ENCODE results near the gene C11orf86.
"Not testable (repeated sequence)": the region's sequence is repeated elsewhere in the genome, so short reads cannot be mapped to it uniquely, and the experiment has no call there.

The C11orf86 gene

DNA sequence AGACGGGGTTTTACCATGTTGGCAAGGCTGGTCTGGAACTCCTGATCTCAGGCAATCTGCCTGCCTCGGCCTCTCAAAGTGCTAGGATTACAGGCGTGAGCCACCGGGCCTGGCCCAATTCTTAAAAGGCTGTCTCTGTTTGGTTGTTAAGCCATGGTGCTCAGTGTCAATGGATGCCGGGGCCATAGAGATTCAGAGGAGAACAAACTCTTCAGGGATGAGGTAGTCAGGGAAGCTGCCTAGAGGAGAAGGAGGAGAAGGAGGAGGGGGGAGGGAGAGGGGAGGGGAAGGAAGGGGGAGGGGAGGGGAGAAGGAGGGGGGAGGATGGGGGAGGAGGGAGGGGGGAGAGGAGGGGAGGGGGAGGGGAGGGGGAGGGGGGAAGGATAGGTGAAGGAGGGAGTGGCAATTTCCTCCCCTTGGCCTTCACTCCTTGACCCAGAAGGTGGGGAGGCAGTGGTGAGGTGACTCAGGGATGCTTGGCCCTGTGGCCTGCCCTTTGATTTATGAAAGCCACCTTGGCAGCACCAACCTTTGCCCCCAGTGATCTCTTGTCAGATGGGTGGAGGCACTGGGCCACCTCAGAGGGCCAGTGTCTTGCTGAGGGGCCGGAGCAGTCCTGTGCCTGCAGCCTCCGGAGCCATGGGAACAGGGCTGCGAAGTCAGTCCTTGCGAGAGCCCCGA, at the start of gene C11orf86:
Gene C11orf86, plus strand, starts transcription at position 581 of the 681 bp plus-strand sequence. Its CDS starts 59 bp downstream, at position 640.
- DNase-seq = no peak

- DNase-seq = no peak
These were observed 45.4 kb upstream of the C11orf86 start for GRCh38 chr11:66929753-66930152.

DNA sequence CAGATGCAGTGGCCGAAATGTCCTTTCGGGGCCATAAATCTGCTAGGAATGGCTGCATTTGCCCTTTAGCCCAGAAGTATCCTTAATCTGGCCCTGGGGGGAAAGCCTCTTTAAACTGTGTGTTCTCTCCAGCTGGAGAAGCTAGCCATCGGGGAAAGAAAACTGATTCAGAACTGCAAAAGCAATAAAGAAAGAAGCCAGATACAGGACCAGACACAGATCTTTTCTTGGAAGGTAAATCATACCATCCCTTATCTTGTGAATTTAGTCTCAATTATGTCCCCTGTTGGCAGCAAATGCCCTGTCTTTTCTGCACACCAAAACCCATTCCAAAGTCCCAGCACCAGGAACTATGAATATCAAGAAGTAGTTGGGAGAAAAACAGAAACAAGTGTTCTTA, 42.6 kb upstream of the C11orf86 start:
- no peak for DNase-seq

DNA sequence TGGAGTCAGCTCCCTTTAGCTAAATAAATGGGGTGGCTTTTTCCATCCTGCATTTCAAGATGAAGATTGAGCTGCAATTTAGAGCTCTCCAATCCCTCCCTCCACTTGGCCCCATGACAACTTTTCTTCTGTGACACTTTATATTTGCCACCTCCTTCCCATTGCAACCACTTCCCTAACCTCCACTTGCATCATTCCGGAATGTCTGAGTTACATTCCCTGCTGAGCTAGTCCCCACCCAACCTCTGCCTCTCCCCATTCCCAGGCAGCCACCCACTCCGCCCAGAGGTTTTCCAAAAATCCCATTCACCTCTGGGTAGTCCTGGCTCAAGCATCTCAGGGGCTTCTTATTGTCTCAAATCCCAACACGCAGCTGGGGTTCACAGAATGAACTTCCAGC, 41.6 kb upstream of the C11orf86 start:
- DNase-seq = no peak

DNA sequence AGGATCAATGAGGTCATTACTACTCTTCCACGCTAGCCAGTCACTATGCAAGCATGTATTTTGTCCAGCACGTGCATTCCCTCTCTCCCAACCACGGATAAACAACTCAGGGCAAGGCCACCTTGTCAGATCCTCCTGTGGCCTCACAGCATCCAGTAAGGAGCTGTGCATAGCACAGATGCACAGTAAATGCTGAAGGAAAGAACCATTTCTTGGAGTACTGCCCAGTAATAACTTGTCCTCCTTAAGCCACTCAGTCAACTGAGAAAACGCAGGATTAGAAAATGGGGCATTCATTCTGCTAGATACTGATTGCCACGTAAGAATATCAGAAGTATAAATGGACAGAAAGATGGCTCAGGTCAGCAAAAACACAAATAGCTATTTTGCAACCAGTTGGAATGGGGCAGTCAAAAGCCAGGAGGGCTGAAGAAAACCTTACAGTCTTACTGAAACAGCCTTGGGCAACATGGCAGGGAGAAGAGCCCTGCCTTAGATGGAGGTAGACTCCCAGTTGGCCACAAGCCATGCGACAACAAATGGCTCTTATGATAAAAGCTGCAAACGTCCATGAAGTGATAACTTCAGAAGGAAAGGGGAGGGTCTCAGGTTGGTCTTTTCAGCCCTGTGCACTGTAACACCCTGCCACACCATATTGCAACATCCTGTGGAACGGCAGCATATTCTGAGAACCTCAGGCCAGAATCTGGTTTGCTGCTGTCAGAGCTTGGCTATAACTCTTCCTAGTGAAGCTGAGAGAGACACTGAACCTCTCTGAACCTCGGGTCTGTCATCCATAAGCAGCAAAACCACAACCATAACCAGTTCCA, 39.9 kb upstream of the C11orf86 start:
- no peak for DNase-seq

DNA sequence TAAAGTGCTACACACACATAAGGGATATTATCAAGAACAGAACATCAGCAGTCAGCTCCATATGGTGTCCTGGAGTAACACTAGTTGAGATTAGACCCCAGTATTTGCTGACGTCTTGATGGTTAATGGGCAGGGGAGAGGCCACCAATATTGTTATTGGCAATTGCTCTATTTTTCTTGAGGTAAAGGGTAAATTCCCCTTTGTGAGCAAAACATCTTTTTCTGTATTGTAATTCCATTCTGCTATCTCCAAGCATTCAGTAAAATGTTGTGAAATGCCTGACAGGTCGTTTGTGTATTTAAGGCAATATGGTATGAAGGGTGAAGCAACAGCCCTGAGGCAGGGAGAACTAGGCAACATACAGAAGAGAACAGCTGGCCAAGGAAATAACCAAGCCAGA, 38.8 kb upstream of the C11orf86 start:
- DNase-seq = no peak

DNA sequence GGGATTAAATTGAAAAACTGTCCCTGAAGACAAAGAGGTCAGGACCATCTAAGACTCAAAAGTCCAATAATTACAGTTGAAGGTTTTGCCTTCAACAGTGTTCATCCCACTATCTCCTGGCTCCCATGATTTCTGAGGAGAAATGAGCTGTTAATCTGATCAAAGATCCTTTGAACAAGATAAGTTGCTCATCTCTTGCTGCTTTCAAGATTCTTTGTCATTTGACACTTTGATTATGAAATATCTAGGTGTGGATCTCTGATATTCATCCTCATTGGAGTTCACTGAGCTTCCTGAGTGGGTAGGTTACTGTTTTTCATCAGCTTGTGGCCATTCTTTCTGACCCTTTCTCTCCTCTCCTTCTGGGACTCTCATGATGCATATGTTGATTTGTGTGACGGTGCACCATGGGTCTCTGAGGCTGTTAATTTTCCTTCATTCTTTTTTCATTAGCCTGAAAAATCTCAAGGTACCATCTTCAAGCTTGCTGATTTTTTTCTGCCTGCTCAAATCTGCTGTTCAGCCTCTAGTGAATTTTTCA, 37.8 kb upstream of the C11orf86 start:
- no peak for DNase-seq

DNA sequence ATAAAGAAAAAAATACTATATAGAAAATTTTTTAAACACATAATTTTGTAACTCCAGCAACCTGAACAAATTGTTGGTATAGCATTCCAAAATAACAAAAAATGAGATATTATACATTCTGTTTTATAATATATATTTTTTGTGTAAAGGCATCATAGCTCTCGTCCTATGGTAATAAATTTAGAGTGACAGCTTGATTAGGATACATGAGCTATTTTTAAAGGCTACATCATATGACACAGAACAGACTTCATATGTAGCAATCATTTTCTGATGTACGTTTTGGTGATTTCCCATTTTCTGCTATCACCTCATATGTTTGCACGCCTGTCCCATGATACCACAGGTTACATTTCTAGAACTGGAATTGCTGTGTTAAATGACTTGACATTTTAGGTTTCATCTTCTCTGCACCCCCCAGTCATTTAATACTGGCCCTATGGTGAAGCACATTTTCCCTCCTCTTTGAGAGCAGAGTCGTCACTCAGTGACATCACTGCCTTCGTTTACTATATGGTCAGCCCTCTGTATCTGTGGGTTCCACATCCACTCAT, 36.4 kb upstream of the C11orf86 start:
- no peak for DNase-seq

DNA sequence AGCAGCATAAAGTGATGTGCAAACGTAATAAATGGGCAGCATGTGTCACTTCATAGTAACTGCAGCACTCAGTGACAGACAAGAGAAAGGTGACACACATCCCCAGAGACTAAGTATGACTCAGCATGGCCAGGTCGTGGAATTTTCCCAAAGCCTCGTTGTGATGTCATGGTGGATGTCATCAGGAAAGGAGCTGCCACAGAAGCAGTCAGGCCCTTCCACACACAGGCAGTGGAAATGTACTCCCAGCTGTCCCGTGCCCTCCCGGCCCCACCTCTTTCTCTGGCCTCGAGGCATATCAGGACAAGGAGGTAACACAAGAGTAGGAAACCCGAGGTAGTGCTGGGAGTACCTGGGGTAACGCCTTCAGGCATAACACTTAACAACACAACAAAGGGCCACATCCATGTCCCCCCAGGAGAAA, 25.0 kb upstream of the C11orf86 start:
- DNase-seq = peak; percentile 64

DNA sequence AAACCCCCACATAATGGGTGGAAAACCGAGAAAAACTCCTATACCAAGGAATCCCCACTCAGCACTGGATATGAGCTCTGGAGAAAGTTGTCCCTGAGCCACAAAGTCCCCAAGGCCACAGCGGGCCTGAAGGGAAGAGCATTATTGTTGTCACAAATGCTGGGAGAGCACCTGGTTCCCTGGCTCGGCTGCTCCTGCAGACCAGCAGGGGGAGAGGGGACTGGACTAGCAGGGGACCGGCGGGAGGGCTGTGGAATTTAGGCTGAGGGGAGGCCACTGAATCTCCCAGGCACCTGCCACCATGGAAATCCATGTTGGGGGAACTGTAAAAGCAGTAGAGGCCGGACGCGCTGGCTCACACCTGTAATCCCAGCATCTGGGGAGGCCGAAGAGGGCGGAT, 24.0 kb upstream of the C11orf86 start:
- DNase-seq = no peak

DNA sequence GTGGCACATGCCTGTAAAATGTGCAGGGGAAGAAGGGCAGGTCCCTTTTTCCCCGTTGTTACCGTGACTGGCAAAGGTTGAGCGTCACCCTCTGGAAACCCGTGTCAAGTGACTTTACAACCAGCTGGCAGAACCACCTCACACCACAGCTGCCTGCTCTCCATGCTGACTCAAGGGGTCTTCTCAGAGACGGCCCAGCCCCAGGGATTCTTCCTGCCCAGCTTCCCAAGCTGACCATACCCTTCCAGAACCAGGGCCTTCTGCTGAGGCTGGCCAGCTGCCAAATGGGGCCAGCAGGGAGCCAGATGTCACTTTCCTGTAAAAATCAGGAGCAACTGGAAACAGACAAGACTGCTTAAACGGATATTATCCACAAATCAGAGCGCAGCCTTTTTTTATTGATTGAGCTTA, 23.2 kb upstream of the C11orf86 start:
- DNase-seq = peak; percentile 86

GRCh38 chr11:66953081-66953833, 21.8 kb upstream of the C11orf86 start:
- no peak for DNase-seq

- DNase-seq = no peak
These were observed 18.3 kb upstream of the C11orf86 start for GRCh38 chr11:66956689-66957290.

- DNase-seq = no peak
These were observed 17.2 kb upstream of the C11orf86 start for GRCh38 chr11:66957971-66958231.

DNA sequence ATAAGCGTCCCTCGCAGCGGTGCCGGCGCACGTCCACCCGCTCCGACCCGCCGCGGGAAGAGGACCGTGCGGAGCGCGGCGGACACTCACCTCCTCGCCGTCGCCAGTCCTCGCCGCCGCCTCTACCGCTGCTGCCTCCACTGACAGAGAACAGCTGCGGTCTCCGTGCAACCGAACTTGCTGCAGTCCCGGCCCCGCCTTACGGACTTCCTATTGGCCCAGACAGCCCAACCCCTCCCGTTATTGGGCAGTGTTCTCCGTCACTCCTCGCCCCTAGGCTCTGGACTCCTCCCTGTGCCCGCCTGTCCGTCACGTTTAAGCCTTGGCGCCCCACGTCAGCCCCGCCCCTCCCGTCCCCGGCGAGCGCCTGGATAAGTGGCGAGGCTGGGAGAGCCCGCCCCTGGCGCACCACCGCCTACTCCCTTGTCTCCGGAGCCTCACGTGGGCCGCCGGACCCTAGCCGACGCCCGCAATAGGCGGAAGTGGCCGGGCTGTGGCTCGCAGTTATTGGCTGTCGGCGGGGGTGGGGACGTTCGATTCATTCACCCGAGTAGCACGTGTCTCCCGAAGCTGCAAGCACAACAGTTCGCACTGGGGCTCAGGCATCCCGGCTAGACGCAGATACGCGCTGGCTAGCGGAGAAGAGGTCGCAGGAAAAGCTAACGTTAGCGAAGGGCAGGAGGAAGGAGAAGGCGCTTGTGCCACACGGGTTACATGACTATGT, 16.7 kb upstream of the C11orf86 start, which contains the start of gene PC:
Gene PC, minus strand, starts transcription at position 152 of the 724 bp plus-strand sequence. CDS start 86,224 bp downstream, outside the sequence.
- DNase-seq = peak; percentile 100

DNA sequence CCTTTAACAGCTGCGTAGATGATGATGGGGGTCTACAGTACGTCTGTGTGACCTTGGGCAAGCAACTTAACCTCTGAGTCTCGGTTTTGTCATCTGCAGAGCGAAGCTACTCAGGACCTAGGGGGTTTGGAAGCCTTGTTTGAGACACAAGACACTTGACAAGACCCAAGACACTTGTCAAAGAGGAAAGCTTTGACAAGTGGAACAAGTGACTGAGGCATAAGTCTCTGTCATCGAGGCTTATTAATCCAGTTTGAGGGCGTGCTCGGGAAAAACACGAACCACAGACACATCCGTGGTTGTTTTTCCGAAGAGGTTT, 16.2 kb upstream of the C11orf86 start:
- DNase-seq = no peak

DNA sequence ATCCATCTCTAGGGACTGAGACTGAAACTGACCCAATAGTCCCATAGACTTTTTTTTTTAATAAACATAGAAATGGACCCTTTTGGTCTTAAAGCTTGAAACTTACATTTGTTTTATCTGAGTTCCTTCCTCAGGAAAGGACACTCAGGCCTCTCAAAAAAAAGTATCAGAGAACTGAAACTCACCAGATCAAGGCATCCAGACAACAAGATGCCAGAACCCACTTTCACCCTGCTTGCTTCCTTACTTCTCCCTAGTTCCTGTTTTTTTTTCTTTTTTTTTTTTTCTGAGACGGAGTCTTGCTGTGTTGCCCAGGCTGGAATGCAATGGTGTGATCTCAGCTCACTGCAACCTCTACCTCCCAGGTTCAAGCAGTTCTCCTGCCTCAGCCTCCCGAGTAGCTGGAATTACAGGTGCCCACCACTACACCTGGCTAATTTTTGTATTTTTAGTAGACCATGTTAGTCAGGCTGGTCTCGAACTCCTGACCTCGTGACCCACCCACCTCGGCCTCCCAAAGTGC, 13.4 kb upstream of the C11orf86 start:
- DNase-seq = not testable (repeated sequence)

DNA sequence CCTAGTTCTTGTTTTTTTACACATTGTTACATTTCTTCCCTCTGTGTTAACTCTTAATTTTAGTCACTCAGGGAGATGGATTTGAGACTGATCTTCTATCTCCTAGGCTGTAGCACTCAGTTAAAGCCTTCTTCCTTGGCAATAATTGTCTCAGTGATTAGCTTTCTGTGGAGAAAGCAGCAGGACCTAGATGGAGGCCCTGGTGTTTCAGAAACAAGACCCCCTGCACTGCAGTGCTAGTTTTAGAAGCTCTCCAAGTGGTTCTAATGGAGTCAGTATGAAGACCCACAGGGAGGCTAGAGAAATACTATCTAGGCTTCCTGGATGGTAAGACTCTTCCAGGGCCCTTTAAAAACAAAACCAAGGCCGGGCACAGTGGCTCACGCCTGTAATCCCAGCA, 12.9 kb upstream of the C11orf86 start:
- no peak for DNase-seq

- DNase-seq = no peak
These were observed 12.3 kb upstream of the C11orf86 start for GRCh38 chr11:66962801-66963200.

GRCh38 chr11:66964495-66964894, 10.6 kb upstream of the C11orf86 start:
- no peak for DNase-seq

GRCh38 chr11:66966351-66966750, 8.8 kb upstream of the C11orf86 start:
- DNase-seq = no peak
